HepG2 (cell line): Measurements from ENCODE around the gene BABAM2.

Experiments
- ETV6 ChIP-seq: sonication (generic); formaldehyde crosslinking; conservative IDR thresholded peaks from 2 replicates; pipeline ENCODE4 v1.4.0; 2020; ENCODE audit warnings: missing genetic modification reagents
- NFIC ChIP-seq: IDR thresholded peaks from 2 replicates; pipeline ENCODE4 v1.6.1; 2012; ENCODE audit warnings: mild to moderate bottlenecking, low read length, inconsistent platforms
- RBM39 ChIP-seq: fragments of 200-400 bp; formaldehyde crosslinking; IDR thresholded peaks from one replicate; pipeline ENCODE4 v1.6.1; 2018; ENCODE audit warnings: antibody characterized with exemption, mild to moderate bottlenecking, low read depth, low read length; ENCODE audit not compliant: poor library complexity, severe bottlenecking
- ZNF775 ChIP-seq: sonication (generic); formaldehyde crosslinking; IDR thresholded peaks from 2 replicates; pipeline ENCODE4 v1.4.0; 2020; ENCODE audit warnings: missing genetic modification reagents, mild to moderate bottlenecking, moderate library complexity, borderline replicate concordance
- TF ChIP-seq, protein P1 (sequence below): sonication (generic); formaldehyde crosslinking; IDR thresholded peaks from 2 replicates; pipeline ENCODE4 v1.5.0; 2020; ENCODE audit warnings: mild to moderate bottlenecking, missing genetic modification reagents, moderate library complexity

DNA sequence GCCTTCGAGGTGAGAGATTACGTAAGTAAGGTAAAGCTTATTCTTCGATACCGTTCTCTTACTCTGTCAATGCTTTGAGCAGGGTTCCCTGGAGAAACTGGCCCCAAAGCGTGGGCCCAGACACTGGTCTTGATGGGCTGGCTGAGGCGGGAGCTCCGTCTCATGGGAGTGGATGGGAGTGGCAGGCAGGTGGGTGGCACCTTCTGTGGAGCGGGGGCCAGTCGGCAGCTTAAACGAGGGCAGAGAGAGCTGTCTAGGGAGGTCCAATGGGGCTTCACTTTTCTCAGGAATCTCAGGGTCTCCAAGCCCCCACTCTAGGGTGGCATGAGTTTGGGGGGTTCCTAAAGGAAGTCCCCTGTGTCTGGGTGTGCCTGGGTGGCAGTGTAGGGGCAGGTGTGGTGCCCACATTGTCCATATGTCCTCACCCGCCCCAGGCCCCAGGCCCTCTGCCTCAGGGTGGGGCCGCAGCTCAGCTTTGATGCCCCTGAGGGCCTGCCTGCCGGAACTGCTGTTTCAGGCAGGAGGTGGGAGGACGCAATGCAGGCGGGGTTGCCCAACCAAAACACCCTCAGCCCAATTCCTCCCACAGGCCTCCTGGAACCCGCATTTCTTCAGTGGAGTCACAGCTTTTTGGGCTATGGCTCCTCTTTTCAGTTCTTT, 469.7 kb downstream of the BABAM2 start:
- TF ChIP-seq NFIC (no peak), RBM39 (no peak), ZNF775 (CRISPR knock-in tag) (no peak), ETV6 (no peak)
- TF ChIP-seq, protein P1, sequence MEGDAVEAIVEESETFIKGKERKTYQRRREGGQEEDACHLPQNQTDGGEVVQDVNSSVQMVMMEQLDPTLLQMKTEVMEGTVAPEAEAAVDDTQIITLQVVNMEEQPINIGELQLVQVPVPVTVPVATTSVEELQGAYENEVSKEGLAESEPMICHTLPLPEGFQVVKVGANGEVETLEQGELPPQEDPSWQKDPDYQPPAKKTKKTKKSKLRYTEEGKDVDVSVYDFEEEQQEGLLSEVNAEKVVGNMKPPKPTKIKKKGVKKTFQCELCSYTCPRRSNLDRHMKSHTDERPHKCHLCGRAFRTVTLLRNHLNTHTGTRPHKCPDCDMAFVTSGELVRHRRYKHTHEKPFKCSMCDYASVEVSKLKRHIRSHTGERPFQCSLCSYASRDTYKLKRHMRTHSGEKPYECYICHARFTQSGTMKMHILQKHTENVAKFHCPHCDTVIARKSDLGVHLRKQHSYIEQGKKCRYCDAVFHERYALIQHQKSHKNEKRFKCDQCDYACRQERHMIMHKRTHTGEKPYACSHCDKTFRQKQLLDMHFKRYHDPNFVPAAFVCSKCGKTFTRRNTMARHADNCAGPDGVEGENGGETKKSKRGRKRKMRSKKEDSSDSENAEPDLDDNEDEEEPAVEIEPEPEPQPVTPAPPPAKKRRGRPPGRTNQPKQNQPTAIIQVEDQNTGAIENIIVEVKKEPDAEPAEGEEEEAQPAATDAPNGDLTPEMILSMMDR (CRISPR knock-in tag): no peak
